ENCODE results near the gene STIM1.

STIM1 gene

DNA sequence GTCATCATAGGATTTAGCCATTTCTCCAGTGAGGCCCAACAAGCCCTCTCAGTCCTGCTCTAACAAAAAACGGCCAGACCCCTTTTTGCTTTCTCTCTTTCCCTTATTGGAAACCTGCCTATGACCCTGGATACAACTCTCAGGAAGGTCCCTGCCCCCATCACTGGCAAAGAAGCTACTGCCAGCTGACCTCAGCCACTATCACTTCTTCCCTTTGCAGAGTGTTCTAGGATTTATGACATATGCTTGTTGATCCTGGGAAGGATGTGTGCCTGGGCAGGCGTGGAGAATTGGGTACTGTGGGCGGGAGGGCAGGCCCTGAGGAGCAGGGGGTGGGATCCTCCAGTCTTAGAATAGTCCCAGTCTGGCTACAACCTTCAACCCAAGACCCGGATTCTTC, 39.6 kb upstream of the STIM1 start:
- TF ChIP-seq, protein P1, sequence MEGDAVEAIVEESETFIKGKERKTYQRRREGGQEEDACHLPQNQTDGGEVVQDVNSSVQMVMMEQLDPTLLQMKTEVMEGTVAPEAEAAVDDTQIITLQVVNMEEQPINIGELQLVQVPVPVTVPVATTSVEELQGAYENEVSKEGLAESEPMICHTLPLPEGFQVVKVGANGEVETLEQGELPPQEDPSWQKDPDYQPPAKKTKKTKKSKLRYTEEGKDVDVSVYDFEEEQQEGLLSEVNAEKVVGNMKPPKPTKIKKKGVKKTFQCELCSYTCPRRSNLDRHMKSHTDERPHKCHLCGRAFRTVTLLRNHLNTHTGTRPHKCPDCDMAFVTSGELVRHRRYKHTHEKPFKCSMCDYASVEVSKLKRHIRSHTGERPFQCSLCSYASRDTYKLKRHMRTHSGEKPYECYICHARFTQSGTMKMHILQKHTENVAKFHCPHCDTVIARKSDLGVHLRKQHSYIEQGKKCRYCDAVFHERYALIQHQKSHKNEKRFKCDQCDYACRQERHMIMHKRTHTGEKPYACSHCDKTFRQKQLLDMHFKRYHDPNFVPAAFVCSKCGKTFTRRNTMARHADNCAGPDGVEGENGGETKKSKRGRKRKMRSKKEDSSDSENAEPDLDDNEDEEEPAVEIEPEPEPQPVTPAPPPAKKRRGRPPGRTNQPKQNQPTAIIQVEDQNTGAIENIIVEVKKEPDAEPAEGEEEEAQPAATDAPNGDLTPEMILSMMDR (IDR thresholded peaks at IDR 0.05; ENCODE audit: low read depth, low read length, missing control alignments): no peak
- DNase-seq (ENCODE audit: low read depth): no peak
- H3K4me3 ChIP-seq (ENCODE audit: low read depth, low read length): no peak overlapping the region
- in situ Hi-C loops (cut with HindIII; ENCODE audit: low sequenced_read_pairs): no loop called here

DNA sequence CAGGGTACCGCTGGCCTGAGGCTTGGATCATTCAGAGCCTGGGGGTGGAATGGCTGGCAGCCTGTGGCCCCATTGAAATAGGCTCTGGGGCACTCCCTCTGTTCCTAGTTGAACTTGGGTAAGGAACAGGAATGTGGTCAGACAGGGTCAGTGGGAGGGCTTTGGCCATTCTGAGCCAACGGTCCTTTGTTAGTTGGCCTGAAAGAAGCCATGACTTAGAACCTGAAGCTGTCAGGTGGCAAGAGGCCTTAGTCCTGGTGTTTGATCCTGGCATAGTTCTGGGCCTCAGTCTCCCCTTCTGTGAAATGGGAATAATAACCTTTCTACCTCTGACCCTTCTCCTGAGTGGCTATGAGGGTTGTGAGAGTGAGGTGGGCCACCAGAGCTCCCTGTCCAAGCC, 38.8 kb upstream of the STIM1 start:
- no peak for DNase-seq (ENCODE audit: low read depth)
- in situ Hi-C loops (cut with HindIII; ENCODE audit: low sequenced_read_pairs): no loop called here
- TF ChIP-seq, protein P1 (IDR thresholded peaks at IDR 0.05; ENCODE audit: low read depth, low read length, missing control alignments): no peak
- H3K4me3 ChIP-seq (ENCODE audit: low read depth, low read length): no peak overlapping the region

DNA sequence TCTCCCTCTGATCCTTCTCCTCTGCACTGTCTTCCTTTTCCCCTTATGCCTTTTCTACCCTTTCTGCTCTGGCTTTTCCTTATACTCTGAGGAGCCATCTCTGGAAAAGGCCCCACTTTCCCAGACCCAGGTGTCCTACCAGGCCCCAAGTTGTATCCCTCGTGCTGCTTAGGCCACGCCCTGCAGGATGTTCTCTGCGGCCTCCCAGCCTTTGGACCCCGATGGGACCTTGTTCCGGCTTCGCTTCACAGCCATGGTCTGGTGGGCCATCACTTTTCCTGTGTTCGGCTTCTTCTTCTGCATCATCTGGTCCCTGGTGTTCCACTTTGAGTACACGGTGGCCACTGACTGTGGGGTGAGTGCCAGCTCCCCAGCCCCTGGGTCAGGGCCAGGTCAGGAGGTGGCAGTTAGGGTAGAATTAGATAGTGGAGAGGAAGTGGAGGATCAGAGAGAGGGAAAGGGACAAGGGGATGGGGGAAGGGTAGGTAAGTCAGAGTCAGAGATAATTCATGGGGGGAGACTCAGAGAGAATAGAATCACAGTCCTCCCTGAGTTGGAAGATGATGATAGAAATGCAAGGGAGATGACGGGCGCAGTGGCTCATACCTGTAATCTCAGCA, 38.2 kb upstream of the STIM1 start:
- no peak for DNase-seq (ENCODE audit: low read depth)
- TF ChIP-seq, protein P1 (IDR thresholded peaks at IDR 0.05; ENCODE audit: low read depth, low read length, missing control alignments): no peak
- H3K4me3 ChIP-seq (ENCODE audit: low read depth, low read length): no peak overlapping the region
- in situ Hi-C loops (cut with HindIII; ENCODE audit: low sequenced_read_pairs): no loop called here

GRCh38 chr11:3820971-3821370, 34.5 kb upstream of the STIM1 start:
- TF ChIP-seq, protein P1 (IDR thresholded peaks at IDR 0.05; ENCODE audit: low read depth, low read length, missing control alignments): no peak
- H3K4me3 ChIP-seq (ENCODE audit: low read depth, low read length): no peak overlapping the region
- DNase-seq (ENCODE audit: low read depth): no peak
- in situ Hi-C loops (cut with HindIII; ENCODE audit: low sequenced_read_pairs): no loop called here

DNA sequence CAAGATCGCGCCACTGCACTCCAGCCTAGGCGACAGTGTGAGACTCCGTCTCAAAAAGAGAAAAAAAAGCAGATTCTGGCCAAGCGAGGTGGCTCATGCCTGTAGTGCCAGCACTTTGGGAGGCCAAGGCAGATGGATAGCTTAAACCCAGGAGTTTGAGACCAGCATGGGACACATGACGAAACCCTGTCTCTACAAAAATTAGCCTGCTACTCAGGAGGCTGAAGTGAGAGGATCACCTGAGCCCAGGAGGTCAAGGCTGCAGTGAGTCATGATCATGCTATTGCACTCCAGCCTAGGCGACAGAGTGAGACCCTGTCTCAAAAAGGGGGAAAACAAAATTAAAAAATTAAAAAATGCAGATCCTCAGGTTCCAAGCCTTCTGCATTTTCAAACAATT, 33.2 kb upstream of the STIM1 start:
- H3K4me3 ChIP-seq (ENCODE audit: low read depth, low read length): no peak overlapping the region
- in situ Hi-C loops (cut with HindIII; ENCODE audit: low sequenced_read_pairs): no loop called here
- TF ChIP-seq, protein P1 (IDR thresholded peaks at IDR 0.05; ENCODE audit: low read depth, low read length, missing control alignments): no peak
- DNase-seq (ENCODE audit: low read depth): no peak

GRCh38 chr11:3823303-3823702, 32.2 kb upstream of the STIM1 start:
- no peak overlapping the region for H3K4me3 ChIP-seq (ENCODE audit: low read depth, low read length)
- TF ChIP-seq, protein P1 (IDR thresholded peaks at IDR 0.05; ENCODE audit: low read depth, low read length, missing control alignments): no peak
- peak; percentile 55 for DNase-seq (ENCODE audit: low read depth)
- in situ Hi-C loops (cut with HindIII; ENCODE audit: low sequenced_read_pairs): no loop called here
